Naive B cell (primary cell): ENCODE data around the gene SOWAHC. TPM values are rescaled to one million over a fixed set of nuclear protein-coding genes. Genes with fewer than 3 reads are reported as not detected.

ENCODE experiments used
- ATAC-seq, 2 donors: fragments of 150-1000 bp; cut with Tn5 transposase; 2 replicates each; pipeline ENCODE4 v1.10.0; 2021; ENCODE audit warnings: low read depth in 2 of 2, mild to moderate bottlenecking in 2 of 2, moderate library complexity in 2 of 2
- DNase-seq: peaks from one replicate; pipeline ENCODE4 v3.0.0; 2022
- H3K27ac Mint-ChIP-seq, 6 donors: one replicate each; pipeline ENCODE4 v1.8.0; 2020 to 2022; ENCODE audit warnings: mild to moderate bottlenecking in 6 of 6, mixed read lengths in 6 of 6, moderate library complexity in 5 of 6, inconsistent platforms in 2 of 6
- H3K27me3 Mint-ChIP-seq, 3 donors: one replicate each; pipeline ENCODE4 v1.8.0; 2021 to 2022; ENCODE audit warnings: mixed read lengths in 3 of 3, mild to moderate bottlenecking in 1 of 3
- H3K36me3 Mint-ChIP-seq, 2 donors: one replicate each; pipeline ENCODE4 v1.8.0; 2020 to 2022; ENCODE audit warnings: mixed read lengths in 2 of 2, inconsistent platforms in 1 of 2, mild to moderate bottlenecking in 1 of 2
- H3K4me1 Mint-ChIP-seq, 3 donors: one replicate each; pipeline ENCODE4 v1.8.0; 2020 to 2022; ENCODE audit warnings: mixed read lengths in 3 of 3, inconsistent platforms in 1 of 3, mild to moderate bottlenecking in 1 of 3, moderate library complexity in 1 of 3
- H3K4me3 Mint-ChIP-seq, 8 donors: one replicate each; pipeline ENCODE4 v1.8.0; 2020 to 2022; ENCODE audit warnings: mild to moderate bottlenecking in 8 of 8, mixed read lengths in 8 of 8, moderate library complexity in 8 of 8, inconsistent platforms in 2 of 8
- H3K9me3 Mint-ChIP-seq, 7 donors: one replicate each; pipeline ENCODE4 v1.8.0; 2020 to 2022; ENCODE audit warnings: mixed read lengths in 7 of 7, mild to moderate bottlenecking in 5 of 7, inconsistent platforms in 2 of 7, moderate library complexity in 1 of 7
- polyA plus RNA-seq, 6 donors: library from polyadenylated mRNA; unstranded; fragments of 300-500 nt; fragmentation: Illumina TruSeq; gene quantifications; one replicate each; pipeline ENCODE4 v1.2.3, GENCODE V29; 2021; ENCODE audit warnings: low read depth in 6 of 6

SOWAHC gene
- polyA plus RNA-seq, 6 donors from 2014 or later: 0.08 to 0.61 (median 0.25) TPM; not detected in 1

GRCh38 chr2:109663721-109664120 is 49.6 kb downstream of the SOWAHC start:
- Mint-ChIP-seq H3K27me3 (peaks cover 13 to 30% (median 28%) of the 10 kb centered on the region in 3 donors), H3K4me3 (no peak overlapping the region), H3K36me3 (no peaks in the 10 kb centered on the region), H3K4me1 (no peaks in the 10 kb centered on the region), H3K27ac (no peak overlapping the region), H3K9me3 (no peaks in the 10 kb centered on the region)
- ATAC-seq (no peak), DNase-seq (no peak)

- ATAC-seq: no peak
- Mint-ChIP-seq H3K4me1 (no peaks in the 10 kb centered on the region), H3K36me3 (no peaks in the 10 kb centered on the region)
These were observed 52.3 kb downstream of the SOWAHC start for GRCh38 chr2:109666466-109666865.

More at GRCh38 chr2:109666466-109666865, 52.3 kb downstream of the SOWAHC start:
- H3K27ac Mint-ChIP-seq: no peak overlapping the region
- no peaks in the 10 kb centered on the region for H3K9me3 Mint-ChIP-seq
- H3K4me3 Mint-ChIP-seq: no peak overlapping the region
- no peak for DNase-seq
- H3K27me3 Mint-ChIP-seq: peaks cover 18 to 34% (median 34%) of the 10 kb centered on the region in 3 donors

Other genes with a start within 250 kb of the SOWAHC start
- gene SEPTIN10, start 398 bp upstream of the SOWAHC start, polyA plus RNA-seq: 1 to 10 TPM in 2 of 6 donors, under 1 TPM in 3, not detected in 1; 0.41 to 1.8 (median 0.84) TPM
- gene RGPD5, start 179.9 kb downstream of the SOWAHC start, polyA plus RNA-seq: 10 to 100 TPM in 1 of 6 donors, 1 to 10 TPM in 5; 3.6 to 12.2 (median 4.9) TPM